Measurements from ENCODE around the gene ATP6V0A4. TPM values are rescaled to one million over a fixed set of nuclear protein-coding genes. Genes with fewer than 3 reads are reported as not detected.

Gene ATP6V0A4
- total RNA-seq, 1 donor, result under 0.01 TPM

DNA sequence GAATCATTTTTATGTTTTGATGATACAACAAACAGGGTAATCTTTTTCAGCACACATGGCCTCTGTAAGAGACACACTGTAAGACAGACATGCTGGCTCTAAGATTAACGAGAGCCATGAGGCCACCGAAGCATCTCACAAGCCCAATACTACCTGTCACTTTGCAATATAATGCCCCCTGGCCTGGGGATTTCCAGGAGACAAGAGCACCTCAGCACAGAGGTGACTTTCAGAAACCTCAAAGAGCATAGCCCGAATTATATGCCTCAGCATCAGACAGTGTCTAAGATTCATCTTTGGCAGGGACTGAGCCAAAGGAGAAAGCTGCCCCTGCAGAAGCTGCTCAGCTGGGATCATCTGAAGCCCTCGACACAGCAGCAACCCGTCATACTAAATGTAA, 44.4 kb downstream of the ATP6V0A4 start:
- no peak for DNase-seq (ENCODE audit: low read depth)
- TF ChIP-seq, protein P1, sequence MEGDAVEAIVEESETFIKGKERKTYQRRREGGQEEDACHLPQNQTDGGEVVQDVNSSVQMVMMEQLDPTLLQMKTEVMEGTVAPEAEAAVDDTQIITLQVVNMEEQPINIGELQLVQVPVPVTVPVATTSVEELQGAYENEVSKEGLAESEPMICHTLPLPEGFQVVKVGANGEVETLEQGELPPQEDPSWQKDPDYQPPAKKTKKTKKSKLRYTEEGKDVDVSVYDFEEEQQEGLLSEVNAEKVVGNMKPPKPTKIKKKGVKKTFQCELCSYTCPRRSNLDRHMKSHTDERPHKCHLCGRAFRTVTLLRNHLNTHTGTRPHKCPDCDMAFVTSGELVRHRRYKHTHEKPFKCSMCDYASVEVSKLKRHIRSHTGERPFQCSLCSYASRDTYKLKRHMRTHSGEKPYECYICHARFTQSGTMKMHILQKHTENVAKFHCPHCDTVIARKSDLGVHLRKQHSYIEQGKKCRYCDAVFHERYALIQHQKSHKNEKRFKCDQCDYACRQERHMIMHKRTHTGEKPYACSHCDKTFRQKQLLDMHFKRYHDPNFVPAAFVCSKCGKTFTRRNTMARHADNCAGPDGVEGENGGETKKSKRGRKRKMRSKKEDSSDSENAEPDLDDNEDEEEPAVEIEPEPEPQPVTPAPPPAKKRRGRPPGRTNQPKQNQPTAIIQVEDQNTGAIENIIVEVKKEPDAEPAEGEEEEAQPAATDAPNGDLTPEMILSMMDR (IDR thresholded peaks at IDR 0.05; ENCODE audit: insufficient read depth, low read depth, low read length), result no peak
- no peak overlapping the region for H3K4me3 ChIP-seq (ENCODE audit: low read depth, low read length)

GRCh38 chr7:138753150-138753518, 44.9 kb downstream of the ATP6V0A4 start:
- DNase-seq (ENCODE audit: low read depth), result no peak
- TF ChIP-seq, protein P1 (IDR thresholded peaks at IDR 0.05; ENCODE audit: insufficient read depth, low read depth, low read length), result no peak
- no peak overlapping the region for H3K4me3 ChIP-seq (ENCODE audit: low read depth, low read length)

DNA sequence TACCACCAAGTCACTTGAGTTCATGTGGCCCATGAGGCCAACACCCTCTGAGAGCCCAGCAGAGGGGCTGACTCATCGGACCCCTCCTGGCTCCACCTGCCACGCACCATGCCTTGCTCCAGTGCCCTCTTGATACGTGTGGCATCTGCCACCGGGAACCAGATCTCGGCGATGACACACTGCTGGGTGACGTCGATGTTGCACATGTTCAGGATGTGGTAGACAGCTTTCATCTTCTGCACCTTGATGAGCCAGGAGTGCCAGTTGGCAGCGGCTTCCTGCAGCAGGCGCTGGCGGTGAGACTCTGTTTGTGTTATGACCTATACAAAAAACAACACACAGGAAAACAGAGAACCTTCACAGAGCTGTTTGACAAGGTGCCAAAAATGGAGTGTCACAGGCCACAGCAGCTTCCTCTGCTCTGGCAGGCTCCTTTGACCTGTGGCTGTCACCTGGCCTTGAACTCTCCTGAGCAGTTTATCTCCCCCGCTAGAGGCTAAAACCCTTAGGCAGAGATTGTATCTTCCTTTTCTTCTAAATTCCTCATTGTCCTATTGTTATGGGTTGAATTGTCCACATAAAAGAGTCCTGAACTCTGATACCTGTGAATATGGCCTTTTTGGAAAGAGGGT, 45.4 kb downstream of the ATP6V0A4 start:
- no peak overlapping the region for H3K4me3 ChIP-seq (ENCODE audit: low read depth, low read length)
- no peak for DNase-seq (ENCODE audit: low read depth)
- TF ChIP-seq, protein P1 (IDR thresholded peaks at IDR 0.05; ENCODE audit: insufficient read depth, low read depth, low read length), result no peak

DNA sequence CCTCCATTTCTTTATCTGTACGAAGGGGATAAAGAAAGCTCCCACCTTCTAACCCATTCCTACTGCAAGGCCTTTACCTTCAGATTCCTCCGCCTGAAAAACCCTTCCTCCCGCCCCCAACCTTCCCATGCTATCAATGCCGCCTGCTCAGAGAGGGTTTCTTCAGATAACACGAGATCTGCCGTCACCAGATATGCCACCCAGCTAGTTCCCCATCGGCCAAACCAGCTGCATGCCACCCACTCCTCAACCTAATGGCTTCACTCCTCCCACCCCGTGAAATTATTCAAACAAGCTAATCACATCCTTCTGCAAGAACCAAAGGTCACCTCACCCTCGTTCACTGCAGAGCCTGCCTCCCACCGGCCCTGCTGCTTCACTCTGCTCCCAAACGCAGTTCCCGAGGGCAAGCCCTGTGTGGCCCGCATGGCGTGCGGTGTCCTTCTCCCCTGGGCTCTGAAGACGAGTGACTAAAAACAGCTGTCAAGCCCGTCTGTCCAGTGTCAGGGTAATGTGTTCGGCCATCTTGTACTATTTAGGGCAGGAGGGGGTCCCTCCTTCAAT, 47.0 kb downstream of the ATP6V0A4 start:
- TF ChIP-seq, protein P1 (IDR thresholded peaks at IDR 0.05; ENCODE audit: insufficient read depth, low read depth, low read length), result no peak
- H3K4me3 ChIP-seq (ENCODE audit: low read depth, low read length), result no peak overlapping the region
- DNase-seq (ENCODE audit: low read depth), result no peak

DNA sequence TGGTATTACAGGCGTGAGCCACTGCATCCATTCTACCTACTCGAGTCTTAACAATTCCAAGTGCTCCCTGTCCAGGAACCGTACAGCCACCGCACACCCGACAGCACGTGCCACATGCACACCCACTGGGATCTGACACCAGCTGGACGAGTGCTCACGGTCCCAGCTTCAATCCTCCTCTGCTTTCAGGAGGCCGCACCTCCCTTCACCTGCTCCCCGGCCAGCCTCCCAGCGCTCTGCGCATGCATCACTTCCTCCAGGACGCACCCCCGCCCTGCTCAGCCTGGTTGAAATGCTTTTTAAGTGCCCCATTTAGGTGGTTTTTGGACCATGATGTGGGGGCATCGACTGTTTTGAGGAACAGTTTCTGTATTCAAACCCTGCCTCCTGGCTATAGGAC, 47.5 kb downstream of the ATP6V0A4 start:
- H3K4me3 ChIP-seq (ENCODE audit: low read depth, low read length), result no peak overlapping the region
- DNase-seq (ENCODE audit: low read depth), result no peak
- TF ChIP-seq, protein P1 (IDR thresholded peaks at IDR 0.05; ENCODE audit: insufficient read depth, low read depth, low read length), result no peak

GRCh38 chr7:138749960-138750359, 48.0 kb downstream of the ATP6V0A4 start:
- no peak overlapping the region for H3K4me3 ChIP-seq (ENCODE audit: low read depth, low read length)
- TF ChIP-seq, protein P1 (IDR thresholded peaks at IDR 0.05; ENCODE audit: insufficient read depth, low read depth, low read length), result no peak
- DNase-seq (ENCODE audit: low read depth), result no peak

DNA sequence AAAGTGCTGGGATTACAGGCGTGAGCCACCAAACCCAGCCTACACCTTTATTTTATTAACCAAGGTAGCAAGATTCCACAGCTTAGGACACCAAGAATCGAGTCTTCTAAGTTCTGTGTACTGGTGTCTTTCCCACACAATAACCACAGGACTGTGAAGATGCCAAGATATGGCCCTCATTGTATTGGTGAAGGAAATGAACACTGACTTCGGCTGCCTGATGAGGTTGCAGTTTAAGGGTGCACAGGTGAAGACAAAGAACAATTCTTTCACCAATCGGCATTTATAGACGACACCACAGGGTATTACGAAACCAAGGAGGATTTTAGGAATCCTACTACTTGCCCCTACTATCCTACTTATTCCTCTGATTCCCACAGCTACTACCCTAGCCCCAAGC, 49.3 kb downstream of the ATP6V0A4 start:
- no peak overlapping the region for H3K4me3 ChIP-seq (ENCODE audit: low read depth, low read length)
- TF ChIP-seq, protein P1 (IDR thresholded peaks at IDR 0.05; ENCODE audit: insufficient read depth, low read depth, low read length), result no peak
- no peak for DNase-seq (ENCODE audit: low read depth)
